ENCODE data around the gene BET1L. TPM values are rescaled to one million over a fixed set of nuclear protein-coding genes. Genes with fewer than 3 reads are reported as not detected.
"Not testable (repeated sequence)": the region's sequence is repeated elsewhere in the genome, so short reads cannot be mapped to it uniquely, and the experiment has no call there.

Gene BET1L
- total RNA-seq, 2 donors from 2014 or later: 42.2 to 48.9 TPM

DNA sequence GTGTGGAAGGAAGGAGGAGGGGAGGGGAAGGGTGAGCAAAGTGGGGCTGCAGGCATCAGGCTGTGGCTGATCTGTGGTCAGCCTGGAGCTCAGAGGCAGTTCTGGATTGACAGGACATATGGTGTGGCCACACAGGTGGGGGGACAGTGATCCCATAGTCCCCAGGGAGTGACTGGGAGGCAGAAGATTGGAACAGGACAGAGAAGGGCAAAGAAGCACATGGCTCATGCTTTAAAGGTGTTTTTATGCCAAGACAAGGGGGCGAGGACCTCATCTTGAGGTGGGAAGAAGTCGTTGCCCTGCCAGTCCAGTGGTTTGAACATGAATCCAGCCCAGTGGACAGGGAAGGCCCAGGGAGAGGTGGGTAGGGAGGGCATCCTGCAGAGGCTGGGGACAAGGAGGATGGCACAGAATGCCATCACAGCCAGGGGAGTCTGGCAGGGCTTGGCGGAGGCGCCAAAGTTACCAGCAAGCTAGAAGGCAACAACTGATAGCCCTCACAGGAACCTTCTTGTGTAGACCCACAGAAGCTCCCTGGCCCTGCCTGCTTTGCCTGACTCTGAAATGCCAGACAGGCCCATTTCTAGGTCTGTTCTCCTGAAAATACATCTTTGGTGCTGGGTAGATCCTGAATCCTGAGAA lies 3.1 kb downstream of the BET1L start:
- Mint-ChIP-seq H3K27me3 (no peaks in the 10 kb centered on the region), H3K4me1 (peaks cover 37% of the 10 kb centered on the region), H3K36me3 (ENCODE audit: low read depth) (peaks cover 5% of the 10 kb centered on the region), H3K27ac (peak overlapping the region; percentile 91), H3K4me3 (peak overlapping the region; percentile 47)
- ATAC-seq (no peak), DNase-seq (no peak)
- H3K9me3 ChIP-seq (ENCODE audit: control insufficient read depth, low read length, poor library complexity, severe bottlenecking): no peaks in the 10 kb centered on the region

DNA sequence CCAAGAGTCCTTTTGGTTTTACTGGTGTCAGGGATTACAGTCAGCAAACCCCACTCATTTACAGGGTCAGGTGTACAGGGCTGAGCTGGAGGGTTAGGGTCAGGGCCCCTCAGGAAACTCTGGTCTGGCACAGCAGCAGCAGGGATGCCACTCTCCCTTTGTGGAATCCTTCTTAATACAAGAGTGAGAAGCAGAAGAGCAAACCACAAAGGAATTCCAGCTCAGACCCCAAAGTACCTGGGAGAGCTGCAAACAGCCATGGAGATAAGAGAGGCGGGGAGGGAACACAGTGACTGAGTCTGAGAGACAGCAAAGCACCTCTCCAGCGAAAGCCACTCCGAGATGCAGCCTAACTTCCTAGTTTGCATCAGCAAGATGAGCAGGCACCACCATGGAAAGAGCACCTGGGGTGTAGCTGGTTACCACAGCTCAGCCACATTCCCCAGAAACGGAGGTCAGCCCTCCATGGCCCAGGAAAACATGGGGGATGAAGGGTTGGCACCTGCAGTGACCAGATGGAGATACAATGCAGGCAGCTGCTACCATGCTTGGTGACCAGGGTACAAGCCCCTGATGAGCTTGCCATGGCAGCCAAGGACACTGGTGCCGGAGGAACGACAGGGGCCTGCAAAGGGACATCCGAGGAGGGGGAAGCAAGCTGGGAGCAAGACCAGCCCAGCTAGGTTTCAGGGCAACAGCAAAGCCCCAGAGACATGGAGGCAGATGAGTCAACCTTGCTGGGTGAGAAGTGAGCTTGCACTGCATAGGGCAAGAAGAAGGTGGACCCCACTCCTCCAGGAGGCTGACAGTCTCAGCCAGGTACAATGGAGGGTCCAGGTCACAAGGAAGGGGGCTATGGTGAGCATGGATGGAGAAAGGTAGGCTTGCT lies 3.9 kb downstream of the BET1L start:
- H3K36me3 Mint-ChIP-seq (ENCODE audit: low read depth): peaks cover 5% of the 10 kb centered on the region
- peak overlapping the region; percentile 91 for H3K27ac Mint-ChIP-seq
- ATAC-seq: no peak
- H3K27me3 Mint-ChIP-seq: no peaks in the 10 kb centered on the region
- H3K9me3 ChIP-seq (ENCODE audit: control insufficient read depth, low read length, poor library complexity, severe bottlenecking): no peaks in the 10 kb centered on the region
- peak overlapping the region; percentile 36 for H3K4me3 Mint-ChIP-seq
- no peak for DNase-seq
- H3K4me1 Mint-ChIP-seq: peaks cover 39% of the 10 kb centered on the region

DNA sequence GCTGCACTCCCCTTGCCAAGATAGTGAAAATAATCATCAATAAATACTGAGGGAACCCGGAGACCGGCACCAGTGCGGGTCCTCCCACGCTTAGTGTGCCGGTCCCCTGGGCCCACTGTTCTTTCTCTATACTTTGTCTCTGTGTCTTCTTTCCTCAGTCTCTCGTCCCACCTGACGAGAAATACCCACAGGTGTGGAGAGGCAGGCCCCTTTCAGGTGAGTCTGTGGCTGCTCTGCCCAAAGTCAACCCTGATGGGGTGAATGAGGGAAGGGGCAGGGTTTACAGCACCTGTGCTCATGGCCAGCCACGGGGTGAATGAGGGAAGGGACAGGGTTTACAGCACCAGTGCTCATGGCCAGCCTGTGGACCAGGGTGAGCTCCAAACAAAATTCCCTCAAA lies 4.7 kb downstream of the BET1L start:
- H3K36me3 Mint-ChIP-seq (ENCODE audit: low read depth): peaks cover 3% of the 10 kb centered on the region
- DNase-seq (no peak), ATAC-seq (no peak)
- peak overlapping the region; percentile 50 for H3K4me3 Mint-ChIP-seq
- H3K9me3 ChIP-seq (ENCODE audit: control insufficient read depth, low read length, poor library complexity, severe bottlenecking): no peaks in the 10 kb centered on the region
- peaks cover 37% of the 10 kb centered on the region for H3K4me1 Mint-ChIP-seq
- no peaks in the 10 kb centered on the region for H3K27me3 Mint-ChIP-seq
- H3K27ac Mint-ChIP-seq: peak overlapping the region; percentile 91

DNA sequence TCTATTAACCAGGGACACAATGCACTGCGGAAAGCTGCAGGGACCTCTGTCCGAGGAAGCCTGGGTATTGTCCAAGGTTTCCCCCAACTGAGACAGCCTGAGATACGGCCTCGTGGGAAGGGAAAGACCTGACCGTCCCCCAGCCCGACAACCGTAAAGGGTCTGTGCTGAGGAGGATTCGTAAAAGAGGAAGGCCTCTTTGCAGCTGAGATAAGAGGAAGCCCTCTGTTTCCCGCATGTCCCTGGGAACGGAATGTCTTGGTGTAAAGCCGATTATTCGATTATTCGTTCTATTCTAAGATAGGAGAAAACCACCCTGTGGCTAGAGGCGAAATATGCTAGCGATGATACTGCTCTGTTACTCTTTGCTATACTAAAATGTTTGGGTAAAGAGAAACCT lies 5.2 kb downstream of the BET1L start:
- Mint-ChIP-seq H3K36me3 (ENCODE audit: low read depth) (peaks cover 3% of the 10 kb centered on the region), H3K27me3 (no peaks in the 10 kb centered on the region), H3K4me3 (peak overlapping the region; percentile 50), H3K27ac (peak overlapping the region; percentile 91), H3K4me1 (peaks cover 36% of the 10 kb centered on the region)
- no peak for ATAC-seq
- no peak for DNase-seq
- H3K9me3 ChIP-seq (ENCODE audit: control insufficient read depth, low read length, poor library complexity, severe bottlenecking): no peaks in the 10 kb centered on the region

DNA sequence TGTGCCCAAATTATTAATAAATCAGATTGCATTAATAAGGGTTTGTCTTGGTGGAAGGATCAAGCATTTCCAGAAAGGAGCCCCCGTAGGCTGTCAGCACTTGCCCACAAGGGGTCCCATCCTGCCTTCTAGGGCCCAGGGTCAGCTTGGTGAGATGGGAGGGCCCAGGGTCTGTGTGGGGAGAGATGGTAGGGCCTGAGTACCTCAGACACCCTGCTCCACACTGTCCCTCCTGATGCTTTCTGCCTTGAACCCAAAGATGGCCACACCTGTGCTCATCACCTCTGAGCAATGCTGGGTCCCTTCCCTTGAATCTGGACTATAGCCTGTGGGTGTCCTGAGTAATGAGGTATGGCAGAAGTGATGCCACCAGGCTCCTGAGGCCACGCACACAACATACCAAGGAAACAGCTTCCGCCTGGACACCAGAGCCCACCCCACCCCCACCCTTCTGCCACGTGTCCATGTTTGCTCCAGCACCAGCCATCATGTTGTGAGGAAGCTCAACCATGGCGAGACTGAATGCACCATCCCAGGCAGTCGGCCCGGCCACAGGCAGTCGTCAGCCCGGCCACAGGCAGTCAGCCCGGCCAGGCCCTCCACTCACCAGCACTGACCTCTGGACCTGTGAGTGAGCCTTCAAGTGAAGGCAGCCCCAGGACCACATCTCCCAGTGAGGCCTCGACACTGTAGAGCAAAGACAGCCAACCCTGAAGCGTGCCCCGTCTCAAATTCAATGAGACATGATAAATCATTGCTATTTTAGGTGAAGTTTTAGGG lies 6.8 kb downstream of the BET1L start:
- ATAC-seq (no peak), DNase-seq (no peak)
- H3K27ac Mint-ChIP-seq: no peak overlapping the region

DNA sequence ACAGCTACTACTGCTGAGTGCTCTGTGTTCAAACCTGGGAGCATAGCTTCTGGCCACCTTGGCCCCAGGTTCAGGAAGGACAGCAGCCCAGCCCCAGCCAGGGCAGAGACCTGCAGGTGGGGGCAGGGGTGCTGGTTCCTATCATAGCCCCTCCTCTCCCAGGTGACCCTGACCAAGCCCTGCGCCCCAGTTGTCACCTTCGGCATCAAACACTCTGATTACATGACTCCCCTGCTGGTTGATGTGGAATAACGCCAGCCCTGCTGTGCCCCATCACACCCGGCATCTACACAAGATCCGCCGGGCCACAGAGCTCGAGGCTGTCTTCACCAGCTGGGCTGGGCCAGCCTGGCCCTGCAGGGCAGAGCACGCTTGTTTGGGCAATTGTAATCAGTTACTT lies 7.4 kb downstream of the BET1L start:
- no peaks in the 10 kb centered on the region for H3K9me3 ChIP-seq (ENCODE audit: control insufficient read depth, low read length, poor library complexity, severe bottlenecking)
- ATAC-seq (no peak), DNase-seq (no peak)
- no peaks in the 10 kb centered on the region for H3K27me3 Mint-ChIP-seq
- H3K4me3 Mint-ChIP-seq: no peak overlapping the region
- no peak overlapping the region for H3K27ac Mint-ChIP-seq
- H3K36me3 Mint-ChIP-seq (ENCODE audit: low read depth): peaks cover 3% of the 10 kb centered on the region
- H3K4me1 Mint-ChIP-seq: peaks cover 27% of the 10 kb centered on the region

More for the DNA sequence above, 6.8 kb downstream of the BET1L start:
- Mint-ChIP-seq H3K27me3 (no peaks in the 10 kb centered on the region), H3K4me1 (peaks cover 27% of the 10 kb centered on the region), H3K4me3 (no peak overlapping the region), H3K36me3 (ENCODE audit: low read depth) (peaks cover 3% of the 10 kb centered on the region)
- H3K9me3 ChIP-seq (ENCODE audit: control insufficient read depth, low read length, poor library complexity, severe bottlenecking): no peaks in the 10 kb centered on the region

DNA sequence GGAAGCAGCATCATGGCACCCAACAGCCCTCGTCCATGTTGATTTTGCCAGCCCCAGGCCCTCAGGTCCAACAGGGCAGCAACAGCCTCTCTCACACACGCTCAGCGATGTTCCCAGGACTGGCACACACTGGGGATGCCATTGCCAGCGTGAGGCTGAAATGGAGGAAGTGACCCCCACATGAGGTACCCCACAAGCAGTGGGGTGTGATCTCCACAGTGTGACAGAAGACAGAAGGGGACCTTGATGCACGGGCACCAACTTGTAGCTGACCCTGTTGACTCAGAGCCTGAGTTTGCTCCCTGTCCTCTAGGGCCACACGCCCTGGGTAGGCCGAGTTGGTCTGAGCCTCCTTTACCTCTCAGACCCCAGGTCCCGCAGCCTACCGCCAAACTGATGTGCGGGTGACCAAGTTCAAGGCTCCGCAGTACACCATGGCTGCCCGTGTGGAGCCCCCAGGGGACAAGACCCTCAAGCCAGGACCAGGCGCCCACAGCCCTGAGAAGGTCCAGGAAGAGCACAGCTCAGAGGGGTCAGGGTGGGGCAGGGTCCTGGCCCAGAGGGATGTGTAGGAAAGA lies 8.1 kb downstream of the BET1L start:
- peaks cover 27% of the 10 kb centered on the region for H3K4me1 Mint-ChIP-seq
- H3K27ac Mint-ChIP-seq: no peak overlapping the region
- DNase-seq (no peak), ATAC-seq (no peak)
- H3K4me3 Mint-ChIP-seq: no peak overlapping the region
- peaks cover 3% of the 10 kb centered on the region for H3K36me3 Mint-ChIP-seq (ENCODE audit: low read depth)
- no peaks in the 10 kb centered on the region for H3K9me3 ChIP-seq (ENCODE audit: control insufficient read depth, low read length, poor library complexity, severe bottlenecking)
- H3K27me3 Mint-ChIP-seq: no peaks in the 10 kb centered on the region

DNA sequence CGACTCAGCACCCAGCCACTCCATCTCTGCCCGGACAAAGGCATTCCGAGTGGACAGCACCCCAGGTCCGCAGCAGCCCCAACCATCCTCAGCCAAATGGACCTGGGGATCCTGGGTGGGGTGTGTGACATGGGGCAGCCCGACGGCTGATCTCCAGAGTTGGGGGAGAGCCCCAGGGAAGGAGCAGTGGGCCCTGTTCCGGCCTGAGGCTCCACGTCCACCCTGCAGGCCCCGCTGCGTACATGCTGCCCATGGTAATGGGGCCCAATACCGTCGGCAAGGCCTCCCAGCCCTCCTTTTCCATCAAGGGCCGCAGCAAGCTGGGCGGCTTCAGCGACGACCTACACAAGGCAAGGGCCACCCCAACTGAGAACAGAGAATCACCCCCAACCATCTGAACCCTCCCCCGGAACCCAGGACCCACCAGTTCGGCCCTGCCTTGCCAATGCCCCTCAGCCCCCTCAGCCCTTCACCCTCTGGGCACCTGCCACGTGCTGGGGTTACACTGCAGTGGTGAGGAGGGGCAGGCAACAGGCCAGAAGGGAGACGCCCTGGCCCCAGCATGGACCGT lies 8.9 kb downstream of the BET1L start:
- DNase-seq: no peak
- Mint-ChIP-seq H3K36me3 (ENCODE audit: low read depth) (no peaks in the 10 kb centered on the region), H3K4me1 (peaks cover 20% of the 10 kb centered on the region), H3K27me3 (no peaks in the 10 kb centered on the region), H3K4me3 (no peak overlapping the region), H3K27ac (no peak overlapping the region)
- no peaks in the 10 kb centered on the region for H3K9me3 ChIP-seq (ENCODE audit: control insufficient read depth, low read length, poor library complexity, severe bottlenecking)
- no peak for ATAC-seq

DNA sequence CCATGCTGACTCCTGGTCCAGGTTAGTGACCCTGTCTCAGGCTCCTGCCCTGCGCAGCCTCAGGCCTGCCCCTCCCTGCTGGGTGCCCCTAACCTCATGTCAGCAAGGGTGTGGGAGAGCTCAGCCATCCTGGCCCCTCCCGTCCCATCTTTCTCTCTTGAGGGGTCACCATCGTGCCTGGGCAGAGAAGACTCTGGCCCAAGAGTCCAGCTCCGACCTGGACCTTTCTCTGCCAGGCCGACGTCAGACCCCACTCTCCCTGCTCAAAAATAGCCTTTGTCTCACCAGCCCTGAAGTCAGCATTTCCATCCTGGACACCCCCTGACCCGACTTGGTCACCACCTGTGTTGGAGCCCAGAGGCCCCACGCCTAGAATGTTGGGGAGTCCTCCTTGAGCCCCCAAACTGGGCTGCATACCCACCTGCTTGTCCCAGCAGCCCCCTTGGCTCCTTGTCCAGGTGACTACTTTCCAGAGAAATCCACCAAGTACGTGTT lies 9.4 kb downstream of the BET1L start:
- Mint-ChIP-seq H3K27me3 (no peaks in the 10 kb centered on the region), H3K36me3 (ENCODE audit: low read depth) (no peaks in the 10 kb centered on the region), H3K4me3 (no peak overlapping the region), H3K4me1 (peaks cover 14% of the 10 kb centered on the region), H3K27ac (no peak overlapping the region)
- H3K9me3 ChIP-seq (ENCODE audit: control insufficient read depth, low read length, poor library complexity, severe bottlenecking): no peaks in the 10 kb centered on the region
- DNase-seq (no peak), ATAC-seq (no peak)

DNA sequence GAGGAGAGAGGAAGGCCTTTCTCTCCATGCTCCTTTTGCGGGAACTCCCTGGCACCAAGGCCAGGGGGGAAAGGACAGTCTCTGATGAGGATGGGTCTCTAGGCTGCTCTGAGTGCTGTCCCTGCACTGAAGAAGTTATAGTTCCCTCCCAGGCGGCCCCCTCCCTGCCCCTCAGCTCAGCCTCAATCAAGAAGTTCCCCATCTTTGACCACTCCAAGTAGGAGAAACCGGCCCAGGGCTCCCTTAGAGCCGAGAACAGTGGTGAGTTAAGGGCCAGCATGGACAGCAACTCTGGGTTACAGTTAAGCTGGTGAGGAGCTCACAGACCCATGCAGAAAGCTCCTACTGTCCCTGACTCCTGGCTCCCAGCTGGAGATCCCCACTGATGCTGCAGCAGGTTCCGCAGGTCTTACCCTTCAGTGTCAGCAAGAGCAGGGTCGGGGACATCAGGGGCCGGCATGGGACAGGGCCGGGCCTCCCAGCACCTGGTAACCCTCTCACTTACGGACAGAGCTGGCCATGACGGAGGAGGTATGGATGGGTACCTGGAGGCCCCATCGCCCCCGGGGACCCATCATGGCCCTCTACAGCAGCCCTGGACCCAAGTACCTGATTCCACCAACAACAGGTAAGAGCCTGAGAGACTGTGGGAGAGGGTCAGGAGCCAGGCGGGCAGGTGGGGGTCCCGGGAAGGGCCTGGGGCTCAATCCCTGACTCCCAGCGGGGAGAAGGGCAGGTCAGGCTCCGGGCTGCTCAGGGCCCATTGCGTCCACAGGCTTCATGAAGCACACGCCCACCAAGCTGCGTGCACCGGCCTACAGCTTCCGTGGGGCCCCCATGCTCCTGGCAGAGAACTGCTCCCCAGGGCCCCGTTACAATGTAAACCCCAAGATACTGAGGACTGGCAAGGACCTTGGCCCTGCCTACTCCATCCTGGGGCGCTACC lies 10.1 kb downstream of the BET1L start:
- Mint-ChIP-seq H3K27ac (no peak overlapping the region), H3K4me1 (peaks cover 11% of the 10 kb centered on the region), H3K36me3 (ENCODE audit: low read depth) (no peaks in the 10 kb centered on the region), H3K27me3 (no peaks in the 10 kb centered on the region), H3K4me3 (no peak overlapping the region)
- H3K9me3 ChIP-seq (ENCODE audit: control insufficient read depth, low read length, poor library complexity, severe bottlenecking): no peaks in the 10 kb centered on the region
- DNase-seq (no peak), ATAC-seq (no peak)

DNA sequence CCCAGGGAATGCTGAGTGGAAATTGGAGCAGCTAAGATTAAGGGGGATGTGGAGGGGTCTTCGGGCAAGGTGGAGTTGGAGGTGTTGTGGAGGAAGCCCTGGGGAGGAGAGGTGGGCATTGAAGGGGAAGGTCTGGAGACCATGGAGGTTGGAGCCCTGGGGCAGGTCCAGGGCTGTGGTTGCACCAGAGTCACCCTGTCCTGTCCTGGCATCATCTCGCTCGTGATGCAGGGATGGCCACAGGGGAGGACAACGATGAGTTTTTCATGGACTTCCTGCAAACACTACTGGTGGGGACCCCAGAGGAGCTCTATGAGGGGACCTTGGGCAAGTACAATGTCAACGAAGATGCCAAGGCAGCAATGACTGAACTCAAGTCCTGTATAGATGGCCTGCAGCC lies 13.7 kb downstream of the BET1L start:
- H3K36me3 Mint-ChIP-seq (ENCODE audit: low read depth); H3K27me3 Mint-ChIP-seq; H3K27ac Mint-ChIP-seq; DNase-seq; H3K9me3 ChIP-seq (ENCODE audit: control insufficient read depth, low read length, poor library complexity, severe bottlenecking); ATAC-seq; H3K4me3 Mint-ChIP-seq; H3K4me1 Mint-ChIP-seq: not testable (repeated sequence)

DNA sequence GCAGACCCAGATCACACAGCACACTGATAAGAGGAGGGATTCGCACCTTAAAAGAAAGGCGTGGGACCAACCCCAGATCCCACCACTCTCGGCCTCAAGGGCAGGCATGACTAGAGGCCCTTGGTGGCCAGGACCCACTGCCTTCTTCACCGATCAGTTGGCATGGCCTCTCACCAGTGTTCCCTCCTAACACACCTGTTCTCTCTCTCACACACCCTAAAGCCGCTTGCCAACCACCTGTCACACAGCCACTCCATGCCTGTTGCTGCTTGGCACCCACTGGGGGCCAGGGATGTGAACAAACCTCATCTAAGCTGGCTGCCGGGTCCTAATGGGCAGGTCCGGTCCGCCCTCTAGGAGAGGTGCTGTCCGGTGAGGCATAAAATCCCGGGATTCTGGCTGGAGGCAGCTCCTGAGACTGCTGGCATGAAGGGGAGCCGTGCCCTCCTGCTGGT lies 14.5 kb downstream of the BET1L start, which contains the start of gene SCGB1C1:
SCGB1C1 (plus strand) TSS at position 405 of the 455 bp plus-strand sequence; CDS start at position 427, 22 bp downstream.
- not testable (repeated sequence) for H3K36me3 Mint-ChIP-seq (ENCODE audit: low read depth); H3K9me3 ChIP-seq (ENCODE audit: control insufficient read depth, low read length, poor library complexity, severe bottlenecking); H3K4me1 Mint-ChIP-seq; H3K27ac Mint-ChIP-seq; H3K27me3 Mint-ChIP-seq; DNase-seq; ATAC-seq
- H3K4me3 Mint-ChIP-seq: peak within 1 kb of the TSS; percentile 55

All from T-helper 17 cell (primary cell).